HL-60 (cell line): Measurements from ENCODE around the gene CBR4.

Experiments
- DNase-seq, 2 experiments: peaks; one replicate each; pipeline ENCODE4 v3.0.0-alpha.2; 2010 to 2020; ENCODE audit warnings: low read depth in 1 of 2, low spot score in 1 of 2
- H3K27ac ChIP-seq: fragments of 250-450 bp; sonication (Bioruptor Pico); replicated peaks from 2 replicates; pipeline ENCODE4 v1.5.1; 2020; ENCODE audit warnings: mild to moderate bottlenecking, moderate library complexity
- H3K27me3 ChIP-seq: fragments of 250-450 bp; sonication (Bioruptor Pico); 2 replicates; pipeline ENCODE4 v1.5.1; 2021; ENCODE audit warnings: mild to moderate bottlenecking, moderate library complexity; ENCODE audit not compliant: insufficient read depth, poor library complexity, severe bottlenecking
- H3K4me3 ChIP-seq: replicated peaks from 2 replicates; pipeline ENCODE4 v1.5.1; 2011; ENCODE audit warnings: mild to moderate bottlenecking, control low read depth, low read length; ENCODE audit not compliant: insufficient read depth
- GABPA ChIP-seq: IDR thresholded peaks from 2 replicates; pipeline ENCODE4 v1.6.1; 2012; ENCODE audit warnings: low read depth
- POLR2AphosphoS5 ChIP-seq: IDR thresholded peaks from 2 replicates; pipeline ENCODE4 v1.6.1; 2012; ENCODE audit warnings: low read depth
- SPI1 ChIP-seq: IDR thresholded peaks from 2 replicates; pipeline ENCODE4 v1.6.1; 2012; ENCODE audit warnings: low read depth, mild to moderate bottlenecking, borderline replicate concordance
- TF ChIP-seq, protein P1 (sequence below): IDR thresholded peaks from one replicate; pipeline ENCODE4 v1.5.1; 2011; ENCODE audit warnings: low read length, control low read depth, inconsistent platforms; ENCODE audit not compliant: insufficient read depth
- TF ChIP-seq, protein P2 (sequence below): IDR thresholded peaks from 2 replicates; pipeline ENCODE4 v1.6.1; 2012; ENCODE audit warnings: low read depth; ENCODE audit not compliant: insufficient replicate concordance

Gene CBR4

DNA sequence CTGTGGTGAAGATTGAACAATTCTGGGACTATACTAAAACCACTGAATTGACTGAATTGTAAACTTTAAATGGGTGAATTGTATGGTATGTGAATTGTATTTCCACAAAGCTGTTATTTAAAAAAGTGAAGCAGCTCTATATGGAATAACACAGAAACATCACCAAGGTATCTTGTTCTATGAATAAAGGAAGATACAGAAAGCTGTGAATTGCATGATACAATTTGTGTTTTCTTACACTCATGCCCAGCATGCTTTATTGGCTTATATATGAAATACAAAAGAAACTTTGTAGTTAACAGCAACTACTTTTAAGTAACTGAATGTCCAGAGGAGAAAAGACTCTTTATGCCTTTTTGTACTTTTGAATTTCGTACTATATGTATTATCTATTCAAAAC lies 11.5 kb downstream of the CBR4 start:
- no peak overlapping the region for H3K4me3 ChIP-seq
- H3K27me3 ChIP-seq: no peaks in the 10 kb centered on the region
- no peak for DNase-seq
- H3K27ac ChIP-seq: no peak overlapping the region
- TF ChIP-seq GABPA (no peak), SPI1 (no peak), POLR2AphosphoS5 (no peak)
- TF ChIP-seq, protein P1, sequence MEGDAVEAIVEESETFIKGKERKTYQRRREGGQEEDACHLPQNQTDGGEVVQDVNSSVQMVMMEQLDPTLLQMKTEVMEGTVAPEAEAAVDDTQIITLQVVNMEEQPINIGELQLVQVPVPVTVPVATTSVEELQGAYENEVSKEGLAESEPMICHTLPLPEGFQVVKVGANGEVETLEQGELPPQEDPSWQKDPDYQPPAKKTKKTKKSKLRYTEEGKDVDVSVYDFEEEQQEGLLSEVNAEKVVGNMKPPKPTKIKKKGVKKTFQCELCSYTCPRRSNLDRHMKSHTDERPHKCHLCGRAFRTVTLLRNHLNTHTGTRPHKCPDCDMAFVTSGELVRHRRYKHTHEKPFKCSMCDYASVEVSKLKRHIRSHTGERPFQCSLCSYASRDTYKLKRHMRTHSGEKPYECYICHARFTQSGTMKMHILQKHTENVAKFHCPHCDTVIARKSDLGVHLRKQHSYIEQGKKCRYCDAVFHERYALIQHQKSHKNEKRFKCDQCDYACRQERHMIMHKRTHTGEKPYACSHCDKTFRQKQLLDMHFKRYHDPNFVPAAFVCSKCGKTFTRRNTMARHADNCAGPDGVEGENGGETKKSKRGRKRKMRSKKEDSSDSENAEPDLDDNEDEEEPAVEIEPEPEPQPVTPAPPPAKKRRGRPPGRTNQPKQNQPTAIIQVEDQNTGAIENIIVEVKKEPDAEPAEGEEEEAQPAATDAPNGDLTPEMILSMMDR: no peak
- TF ChIP-seq, protein P2, sequence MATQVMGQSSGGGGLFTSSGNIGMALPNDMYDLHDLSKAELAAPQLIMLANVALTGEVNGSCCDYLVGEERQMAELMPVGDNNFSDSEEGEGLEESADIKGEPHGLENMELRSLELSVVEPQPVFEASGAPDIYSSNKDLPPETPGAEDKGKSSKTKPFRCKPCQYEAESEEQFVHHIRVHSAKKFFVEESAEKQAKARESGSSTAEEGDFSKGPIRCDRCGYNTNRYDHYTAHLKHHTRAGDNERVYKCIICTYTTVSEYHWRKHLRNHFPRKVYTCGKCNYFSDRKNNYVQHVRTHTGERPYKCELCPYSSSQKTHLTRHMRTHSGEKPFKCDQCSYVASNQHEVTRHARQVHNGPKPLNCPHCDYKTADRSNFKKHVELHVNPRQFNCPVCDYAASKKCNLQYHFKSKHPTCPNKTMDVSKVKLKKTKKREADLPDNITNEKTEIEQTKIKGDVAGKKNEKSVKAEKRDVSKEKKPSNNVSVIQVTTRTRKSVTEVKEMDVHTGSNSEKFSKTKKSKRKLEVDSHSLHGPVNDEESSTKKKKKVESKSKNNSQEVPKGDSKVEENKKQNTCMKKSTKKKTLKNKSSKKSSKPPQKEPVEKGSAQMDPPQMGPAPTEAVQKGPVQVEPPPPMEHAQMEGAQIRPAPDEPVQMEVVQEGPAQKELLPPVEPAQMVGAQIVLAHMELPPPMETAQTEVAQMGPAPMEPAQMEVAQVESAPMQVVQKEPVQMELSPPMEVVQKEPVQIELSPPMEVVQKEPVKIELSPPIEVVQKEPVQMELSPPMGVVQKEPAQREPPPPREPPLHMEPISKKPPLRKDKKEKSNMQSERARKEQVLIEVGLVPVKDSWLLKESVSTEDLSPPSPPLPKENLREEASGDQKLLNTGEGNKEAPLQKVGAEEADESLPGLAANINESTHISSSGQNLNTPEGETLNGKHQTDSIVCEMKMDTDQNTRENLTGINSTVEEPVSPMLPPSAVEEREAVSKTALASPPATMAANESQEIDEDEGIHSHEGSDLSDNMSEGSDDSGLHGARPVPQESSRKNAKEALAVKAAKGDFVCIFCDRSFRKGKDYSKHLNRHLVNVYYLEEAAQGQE: no peak

DNA sequence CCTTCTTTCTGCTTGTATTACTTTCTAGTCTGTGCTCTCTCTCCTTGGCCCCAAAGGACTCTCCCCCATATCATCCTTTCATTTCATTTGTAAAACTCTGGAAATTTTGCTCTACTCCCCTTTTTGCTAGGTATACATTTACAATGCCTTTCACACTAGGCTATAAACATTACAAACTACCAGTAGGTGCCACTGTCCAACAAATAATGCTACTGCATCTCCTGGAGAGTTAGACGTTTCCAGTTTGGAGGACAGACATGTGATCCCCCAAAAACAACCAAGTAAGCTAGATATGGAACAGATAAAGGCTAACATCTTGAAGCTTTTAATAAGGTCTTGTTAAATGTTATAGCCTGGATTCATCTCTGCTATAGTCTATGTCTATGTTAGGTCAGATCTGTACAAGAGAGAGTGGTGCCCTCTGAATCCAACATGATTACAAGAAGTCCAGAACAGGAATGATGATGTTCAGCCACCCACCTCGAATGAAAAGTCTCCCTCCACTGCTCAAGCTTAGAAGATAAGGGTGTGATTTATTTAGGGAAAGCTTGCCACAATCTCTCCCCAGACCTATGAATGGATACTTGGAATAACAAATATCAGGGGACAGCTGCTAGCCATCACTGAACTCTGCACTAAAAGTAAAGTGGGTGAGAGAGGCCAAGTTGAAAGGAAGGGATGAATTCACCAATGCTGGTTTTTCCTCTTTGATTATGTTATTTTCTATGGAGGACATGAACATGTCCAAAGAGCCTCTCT lies 14.3 kb downstream of the CBR4 start:
- TF ChIP-seq POLR2AphosphoS5: no peak
- TF ChIP-seq, protein P2: no peak
- no peak for TF ChIP-seq SPI1
- TF ChIP-seq, protein P1: no peak
- no peak for TF ChIP-seq GABPA
- Histone ChIP-seq H3K27me3 (no peaks in the 10 kb centered on the region), H3K27ac (no peak overlapping the region), H3K4me3 (no peak overlapping the region)
- no peak for DNase-seq

DNA sequence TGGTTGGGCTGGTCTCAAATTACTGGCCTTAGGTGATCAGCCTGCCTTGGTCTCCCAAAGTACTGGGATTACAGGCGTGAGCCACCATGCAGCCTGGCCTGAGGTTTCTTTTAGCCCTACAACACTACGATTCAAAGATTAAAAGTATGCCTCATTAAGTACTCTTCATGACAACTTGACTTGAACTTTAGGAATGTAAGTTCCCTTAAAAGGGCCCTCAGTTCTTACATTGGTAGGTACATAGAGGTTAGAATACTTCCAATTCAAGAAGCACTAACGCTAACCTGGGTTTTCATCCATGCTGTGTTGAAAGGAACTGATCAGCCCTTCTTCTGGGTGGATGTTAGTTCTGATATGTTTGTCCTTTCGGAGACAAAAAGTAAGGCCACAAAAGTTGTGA lies 15.1 kb downstream of the CBR4 start:
- DNase-seq: no peak
- H3K27me3 ChIP-seq: no peaks in the 10 kb centered on the region
- TF ChIP-seq, protein P1: no peak
- TF ChIP-seq POLR2AphosphoS5 (no peak), GABPA (no peak), SPI1 (no peak)
- TF ChIP-seq, protein P2: no peak
- H3K4me3 ChIP-seq: no peak overlapping the region
- no peak overlapping the region for H3K27ac ChIP-seq
